K562 (cell line): ENCODE results near the gene DLGAP3. TPM values are rescaled to one million over a fixed set of nuclear protein-coding genes. Genes with fewer than 3 reads are reported as not detected.

Experiments used
- CBFA2T3 ChIP-seq: fragments of 450-650 bp; IDR thresholded peaks from 2 replicates; pipeline ENCODE4 v1.6.1; 2017
- CC2D1A ChIP-seq: fragments of 450-650 bp; IDR thresholded peaks from 2 replicates; pipeline ENCODE4 v1.6.1; 2017; ENCODE audit warnings: mild to moderate bottlenecking
- CHAMP1 ChIP-seq: fragments of 450-650 bp; IDR thresholded peaks from 2 replicates; pipeline ENCODE4 v1.6.1; 2016; ENCODE audit warnings: mild to moderate bottlenecking
- ELK1 ChIP-seq: sonication (generic); formaldehyde crosslinking; IDR thresholded peaks from 2 replicates; pipeline ENCODE4 v1.8.1; 2022; ENCODE audit warnings: missing genetic modification reagents
- FOXP1 ChIP-seq: sonication (generic); formaldehyde crosslinking; IDR thresholded peaks from 2 replicates; pipeline ENCODE4 v1.8.0; 2022; ENCODE audit warnings: mild to moderate bottlenecking, missing genetic modification reagents
- HDGF ChIP-seq: fragments of 450-650 bp; IDR thresholded peaks from 2 replicates; pipeline ENCODE4 v1.6.1; 2016
- HIVEP1 ChIP-seq: fragments of 250-450 bp; sonication (Bioruptor Pico); IDR thresholded peaks from 2 replicates; pipeline ENCODE4 v1.4.0; 2020; ENCODE audit warnings: mild to moderate bottlenecking
- JUNB ChIP-seq: fragments of 450-650 bp; formaldehyde crosslinking; conservative IDR thresholded peaks from 2 replicates; pipeline ENCODE4 v1.4.0; 2020; ENCODE audit warnings: mild to moderate bottlenecking
- KLF1 ChIP-seq: fragments of 450-650 bp; IDR thresholded peaks from 2 replicates; pipeline ENCODE4 v1.6.1; 2016; ENCODE audit warnings: missing genetic modification characterization, missing compliant biosample characterization
- KLF16 ChIP-seq: IDR thresholded peaks from 2 replicates; pipeline ENCODE4 v1.6.1; 2016; ENCODE audit warnings: antibody characterized with exemption
- MAZ ChIP-seq, 2 experiments: fragments of 450-650 bp in 1 of 2; sonication (generic) in 1 of 2; formaldehyde crosslinking; IDR thresholded peaks in 1 of 2; conservative IDR thresholded peaks in 1 of 2; 2 replicates each; pipeline versions ENCODE4 v1.4.0 to v1.5.0; 2020; ENCODE audit warnings: mild to moderate bottlenecking in 1 of 2, missing genetic modification reagents in 1 of 2
- NBN ChIP-seq: fragments of 450-650 bp; IDR thresholded peaks from 2 replicates; pipeline ENCODE4 v1.6.1; 2016; ENCODE audit warnings: low read depth, mild to moderate bottlenecking
- NFE2 ChIP-seq: IDR thresholded peaks from 2 replicates; pipeline ENCODE4 v1.6.1; 2014; ENCODE audit warnings: antibody characterized with exemption, low read depth
- NFRKB ChIP-seq: fragments of 450-650 bp; IDR thresholded peaks from 2 replicates; pipeline ENCODE4 v1.6.1; 2016; ENCODE audit warnings: low read depth
- RBM17 ChIP-seq: fragments of 200-400 bp; formaldehyde crosslinking; IDR thresholded peaks from 2 replicates; pipeline ENCODE4 v1.6.1; 2017; ENCODE audit warnings: low read depth, mild to moderate bottlenecking, low read length, borderline replicate concordance
- RCOR1 ChIP-seq, 2 experiments: IDR thresholded peaks; 2 replicates each; pipeline ENCODE4 v1.6.1; 2012; ENCODE audit warnings: low read depth in 2 of 2, low read length in 2 of 2, borderline replicate concordance in 1 of 2, improper control_type of control experiment in 1 of 2
- SMAD4 ChIP-seq: fragments of 250-450 bp; sonication (Bioruptor Pico); conservative IDR thresholded peaks from 2 replicates; pipeline ENCODE4 v1.8.0; 2021; ENCODE audit warnings: inconsistent platforms, mild to moderate bottlenecking, moderate library complexity
- SP1 ChIP-seq: sonication (generic); formaldehyde crosslinking; IDR thresholded peaks from 2 replicates; pipeline ENCODE4 v1.8.1; 2022; ENCODE audit warnings: mild to moderate bottlenecking, missing genetic modification reagents
- TRIM28 ChIP-seq: fragments of 450-650 bp; IDR thresholded peaks from 2 replicates; pipeline ENCODE4 v1.6.1; 2017
- YBX1 ChIP-seq: fragments of 450-650 bp; IDR thresholded peaks from 2 replicates; pipeline ENCODE4 v1.7.1; 2016; ENCODE audit warnings: mild to moderate bottlenecking
- ZBED1 ChIP-seq: IDR thresholded peaks from 2 replicates; pipeline ENCODE4 v1.6.1; 2014
- ZBTB8A ChIP-seq: fragments of 450-650 bp; IDR thresholded peaks from 2 replicates; pipeline ENCODE4 v1.6.1; 2018; ENCODE audit warnings: mild to moderate bottlenecking, moderate library complexity; ENCODE audit not compliant: partially characterized antibody
- ZNF277 ChIP-seq: fragments of 250-450 bp; sonication (Bioruptor Pico); IDR thresholded peaks from 2 replicates; pipeline ENCODE4 v1.8.0; 2022; ENCODE audit warnings: inconsistent platforms, mild to moderate bottlenecking, moderate library complexity, borderline replicate concordance
- ZNF589 ChIP-seq: fragments of 200-800 bp; sonication (Bioruptor generic); IDR thresholded peaks from 2 replicates; pipeline ENCODE4 v1.6.1; 2016; ENCODE audit warnings: low read depth, missing genetic modification characterization, missing compliant biosample characterization
- ZNF668 ChIP-seq: fragments of 250-450 bp; sonication (Bioruptor Pico); IDR thresholded peaks from 2 replicates; pipeline ENCODE4 v1.8.0; 2022; ENCODE audit warnings: mild to moderate bottlenecking, inconsistent platforms
- ZNF695 ChIP-seq: fragments of 450-650 bp; formaldehyde crosslinking; IDR thresholded peaks from 2 replicates; pipeline ENCODE4 v1.4.0; 2020; ENCODE audit warnings: mild to moderate bottlenecking, moderate library complexity
- polyA plus RNA-seq, 8 experiments: library from polyadenylated mRNA; depleted of rRNA in 4 of 8; stranded (reverse) in 5 of 8; unstranded in 3 of 8; fragments of >200 nt; fragmentation: Nextera tagmentation in 2 of 8; fragmentation: Illumina TruSeq in 1 of 8; extraction: Ambion mirVana in 2 of 8; extraction: Trizol in 1 of 8; gene quantifications; 2 replicates each; pipeline versions ENCODE4 v1.2.1 to v1.2.3, GENCODE V29; 2011 to 2014; ENCODE audit warnings: inconsistent platforms in 1 of 8, missing spikeins in 1 of 8
- total RNA-seq, 7 experiments: library from RNA; depleted of rRNA in 6 of 7; stranded (reverse); fragments of >200 nt in 6 of 7; fragmentation: Illumina TruSeq in 2 of 7; extraction: Trizol in 2 of 7; gene quantifications; 2 replicates each; pipeline versions ENCODE4 v1.2.1 to v1.2.3, GENCODE V29; 2011 to 2021; ENCODE audit warnings: low replicate concordance in 1 of 7

The DLGAP3 gene
- total and polyA plus RNA-seq, 9 of the 15 experiments (the other 6 are each of a cell fraction or from before 2014, with no cell fraction given): 0.01 to 0.16 (median 0.07) TPM; not detected in 6

GRCh38 chr1:34843392-34844251 is 85.8 kb downstream of the DLGAP3 start (continued):
- TF ChIP-seq ELK1 (CRISPR knock-in tag) (no peak), FOXP1 (CRISPR knock-in tag) (no peak), ZNF589 (CRISPR knock-in tag) (peak; percentile 98), MAZ (CRISPR knock-in tag; conservative IDR thresholded peaks at IDR 0.05 in 1 of 2, IDR thresholded peaks at IDR 0.05 in 1 of 2) (peak in 1 of 2 experiments; percentile 48; a peak in 1 of 4 replicates), HDGF (peak; percentile 33; the same call in 1 of the 2 replicates), TRIM28 (peak; percentile 27; the same call in 1 of the 2 replicates), ZNF277 (CRISPR knock-in tag) (no peak), KLF16 (peak; percentile 99), HIVEP1 (CRISPR knock-in tag) (peak; percentile 51; the same call in 1 of the 2 replicates), CBFA2T3 (peak; percentile 100), NBN (peak; percentile 61; the same call in 1 of the 2 replicates), RCOR1 (IDR thresholded peaks at IDR 0.05; ENCODE audit: borderline replicate concordance in 1 of 2, low read depth in 2 of 2, low read length in 2 of 2) (peak; percentile 89 to 94; a peak in 3 of 4 replicates), JUNB (CRISPR knock-in tag) (no peak), YBX1 (no peak), CC2D1A (peak; percentile 94; the same call in 1 of the 2 replicates), CHAMP1 (peak; percentile 54; the same call in 1 of the 2 replicates), RBM17 (no peak), NFE2 (0 out of 2 replicates have a peak, but pooled peaks have one; percentile 31), SP1 (peak; percentile 21; the same call in 1 of the 2 replicates), KLF1 (no peak), NFRKB (peak; percentile 14; the same call in 1 of the 2 replicates), SMAD4 (CRISPR knock-in tag) (peak; percentile 98), ZNF695 (no peak), ZNF668 (CRISPR knock-in tag) (peak; percentile 91; the same call in 1 of the 2 replicates), ZBED1 (peak; percentile 66), ZBTB8A (no peak)
